H1 (cell line): ENCODE data around the gene SORD.
"Not testable (repeated sequence)": the region's sequence is repeated elsewhere in the genome, so short reads cannot be mapped to it uniquely, and the experiment has no call there.

Experiments used
- CREB1 ChIP-seq: IDR thresholded peaks from 2 replicates; pipeline ENCODE4 v1.6.1; 2012; ENCODE audit warnings: inconsistent platforms
- JUND ChIP-seq: IDR thresholded peaks from 2 replicates; pipeline ENCODE4 v1.6.1; 2011; ENCODE audit warnings: mild to moderate bottlenecking, improper control_type of control experiment, low read length
- POLR2AphosphoS5 ChIP-seq: IDR thresholded peaks from 2 replicates; pipeline ENCODE4 v1.6.1; 2011; ENCODE audit warnings: low read depth, low read length
- TBP ChIP-seq: IDR thresholded peaks from 2 replicates; pipeline ENCODE4 v1.6.1; 2011; ENCODE audit warnings: low read depth, low read length, improper control_type of control experiment
- YY1 ChIP-seq: IDR thresholded peaks from 2 replicates; pipeline ENCODE4 v1.6.1; 2011; ENCODE audit warnings: low read depth, mild to moderate bottlenecking, low read length
- ZNF274 ChIP-seq: IDR thresholded peaks from 2 replicates; pipeline ENCODE4 v1.7.0; 2012; ENCODE audit warnings: low read length, borderline replicate concordance; ENCODE audit errors: extremely low read depth

DNA sequence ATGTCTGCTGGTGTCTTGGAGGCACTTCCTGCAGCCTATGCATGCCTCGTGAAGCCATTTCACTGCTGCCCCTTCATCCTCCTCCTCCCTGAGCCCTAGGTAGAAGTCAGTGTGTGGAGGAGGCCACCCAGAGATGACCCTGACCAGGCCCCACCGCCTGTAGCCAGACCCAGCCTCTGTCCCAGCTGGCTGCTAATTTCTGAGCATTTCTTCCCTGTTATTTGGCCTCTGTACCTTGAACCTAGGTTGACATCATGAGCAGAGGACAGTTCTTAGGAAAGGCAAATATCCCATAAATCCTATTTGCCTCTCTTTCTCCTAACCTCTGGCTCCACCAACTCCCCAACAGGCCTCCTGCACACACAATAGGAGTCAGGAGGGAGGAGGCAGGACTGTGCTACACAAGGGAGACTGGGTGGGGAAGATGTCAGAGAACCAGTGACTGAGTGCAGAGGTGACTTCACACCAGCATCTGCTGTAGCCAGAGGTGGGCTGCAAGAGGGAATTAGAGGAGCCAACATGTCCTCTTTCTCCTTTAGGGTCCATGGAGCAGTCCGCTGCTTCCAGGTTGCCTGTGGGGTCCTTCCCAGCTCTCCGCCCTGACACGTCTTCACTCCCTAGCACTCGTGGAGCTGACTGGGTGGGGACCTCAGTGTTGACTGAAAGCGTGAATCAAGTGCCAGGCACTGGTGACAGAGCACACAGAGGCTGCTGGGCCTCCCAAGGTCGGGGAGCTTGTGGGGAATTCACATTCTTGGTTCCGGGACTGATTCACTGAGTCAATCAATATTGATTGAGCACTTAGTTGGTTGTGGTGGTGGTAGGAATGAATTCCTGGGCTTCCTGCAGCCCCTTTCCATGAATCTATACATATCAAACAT is 52.7 kb downstream of the SORD start:
- TF ChIP-seq ZNF274, CREB1, JUND, TBP, POLR2AphosphoS5, YY1: not testable (repeated sequence)
